Ishikawa (cell line): ENCODE results near the gene HHAT.

ENCODE experiments used
- CEBPB ChIP-seq: IDR thresholded peaks from 2 replicates; pipeline ENCODE4 v1.6.1; 2012
- CREB1 ChIP-seq: IDR thresholded peaks from 2 replicates; pipeline ENCODE4 v1.6.1; 2012; ENCODE audit warnings: low read depth
- EGR1 ChIP-seq: IDR thresholded peaks from 2 replicates; pipeline ENCODE4 v1.6.1; 2012
- EP300 ChIP-seq: IDR thresholded peaks from 2 replicates; pipeline ENCODE4 v1.6.1; 2012; ENCODE audit warnings: borderline replicate concordance
- FOXM1 ChIP-seq: IDR thresholded peaks from 2 replicates; pipeline ENCODE4 v1.6.1; 2012; ENCODE audit warnings: low read depth, borderline replicate concordance
- MAX ChIP-seq: IDR thresholded peaks from 2 replicates; pipeline ENCODE4 v1.6.1; 2012
- NFIC ChIP-seq: IDR thresholded peaks from 2 replicates; pipeline ENCODE4 v1.6.1; 2012
- RAD21 ChIP-seq: IDR thresholded peaks from 2 replicates; pipeline ENCODE4 v1.6.1; 2012; ENCODE audit warnings: low read depth
- REST ChIP-seq: IDR thresholded peaks from 2 replicates; pipeline ENCODE4 v1.6.1; 2012; ENCODE audit warnings: low read depth, mild to moderate bottlenecking
- TAF1 ChIP-seq: IDR thresholded peaks from 2 replicates; pipeline ENCODE4 v1.6.1; 2012; ENCODE audit warnings: low read depth, mild to moderate bottlenecking
- TCF12 ChIP-seq: IDR thresholded peaks from 2 replicates; pipeline ENCODE4 v1.6.1; 2012; ENCODE audit warnings: low read depth
- TEAD4 ChIP-seq: IDR thresholded peaks from 2 replicates; pipeline ENCODE4 v1.6.1; 2012
- USF1 ChIP-seq: IDR thresholded peaks from 2 replicates; pipeline ENCODE4 v1.6.1; 2012
- YY1 ChIP-seq: IDR thresholded peaks from 2 replicates; pipeline ENCODE4 v1.6.1; 2012; ENCODE audit warnings: low read depth
- ZBTB7A ChIP-seq: IDR thresholded peaks from 2 replicates; pipeline ENCODE4 v1.6.1; 2012; ENCODE audit warnings: low read depth

The HHAT gene

GRCh38 chr1:210596641-210597040 is 267.9 kb downstream of the HHAT start:
- TF ChIP-seq YY1 (no peak), FOXM1 (no peak), RAD21 (no peak), EP300 (no peak), USF1 (no peak), MAX (no peak), ZBTB7A (no peak), CREB1 (no peak)

GRCh38 chr1:210597555-210598134 is 268.9 kb downstream of the HHAT start:
- TF ChIP-seq TCF12 (no peak), ZBTB7A (no peak), USF1 (no peak), TAF1 (no peak), EGR1 (no peak), EP300 (no peak)

GRCh38 chr1:210598135-210598652 is 269.5 kb downstream of the HHAT start:
- no peak for TF ChIP-seq RAD21
- TF ChIP-seq EGR1 = no peak
- TF ChIP-seq TEAD4 = no peak
- TF ChIP-seq CEBPB = no peak
- TF ChIP-seq REST = no peak
- TF ChIP-seq NFIC = no peak
- no peak for TF ChIP-seq TAF1
- no peak for TF ChIP-seq MAX
- TF ChIP-seq ZBTB7A = no peak
- TF ChIP-seq USF1 = no peak
- no peak for TF ChIP-seq CREB1
- TF ChIP-seq TCF12 = no peak
- no peak for TF ChIP-seq FOXM1
- TF ChIP-seq YY1 = no peak
- no peak for TF ChIP-seq EP300

- no peak for TF ChIP-seq FOXM1
- TF ChIP-seq YY1 = no peak
- TF ChIP-seq TAF1 = no peak
- TF ChIP-seq CEBPB = no peak
Observed at GRCh38 chr1:210600421-210601159, 271.9 kb downstream of the HHAT start.

- TF ChIP-seq TAF1 = no peak
- no peak for TF ChIP-seq USF1
- TF ChIP-seq TEAD4 = no peak
- TF ChIP-seq FOXM1 = no peak
- no peak for TF ChIP-seq EGR1
- TF ChIP-seq EP300 = no peak
- no peak for TF ChIP-seq RAD21
- no peak for TF ChIP-seq ZBTB7A
- no peak for TF ChIP-seq TCF12
- no peak for TF ChIP-seq MAX
- TF ChIP-seq CEBPB = no peak
- no peak for TF ChIP-seq YY1
- TF ChIP-seq CREB1 = no peak
- no peak for TF ChIP-seq REST
- TF ChIP-seq NFIC = no peak
Observed at GRCh38 chr1:210603123-210603522, 274.4 kb downstream of the HHAT start.
